Cardiac muscle cell (in vitro differentiated cells and primary cell): ENCODE results near the gene RUSF1. TPM values are rescaled to one million over a fixed set of nuclear protein-coding genes. Genes with fewer than 3 reads are reported as not detected.

ENCODE experiments used
- DNase-seq, 2 donors: peaks; one replicate each; pipeline versions ENCODE4 v3.0.0 to v3.0.0-alpha.2; 2010 to 2017; ENCODE audit warnings: low read depth in 1 of 2, low spot score in 1 of 2
- H3K27ac ChIP-seq: fragments of 200-600 bp; sonication (generic); 2 replicates; pipeline ENCODE4 v1.5.1; 2016
- H3K27me3 ChIP-seq: fragments of 200-600 bp; sonication (generic); 2 replicates; pipeline ENCODE4 v1.6.0; 2016; ENCODE audit warnings: control low read depth
- H3K36me3 ChIP-seq: fragments of 200-600 bp; sonication (generic); 2 replicates; pipeline ENCODE4 v1.5.1; 2016; ENCODE audit warnings: control low read depth
- H3K4me1 ChIP-seq: fragments of 200-600 bp; sonication (generic); 2 replicates; pipeline ENCODE4 v1.8.1; 2017; ENCODE audit warnings: low read depth, mild to moderate bottlenecking, mixed run types
- H3K4me3 ChIP-seq: fragments of 200-600 bp; sonication (generic); 2 replicates; pipeline ENCODE4 v1.5.1; 2016; ENCODE audit warnings: mild to moderate bottlenecking
- H3K9me3 ChIP-seq: fragments of 200-600 bp; sonication (generic); 2 replicates; pipeline ENCODE4 v1.5.1; 2017; ENCODE audit warnings: low read depth, mild to moderate bottlenecking, control low read depth
- polyA plus RNA-seq: library from polyadenylated mRNA; unstranded; fragments of >200 nt; fragmentation: Nextera tagmentation; extraction: Ambion mirVana; gene quantifications from 2 replicates; pipeline ENCODE4 v1.2.1, GENCODE V29; 2016
- total RNA-seq: library from RNA; depleted of rRNA; stranded (reverse); fragments of >200 nt; gene quantifications from 2 replicates; pipeline ENCODE4 v1.2.3, GENCODE V29; 2016
- TF ChIP-seq, protein P1 (sequence below): IDR thresholded peaks from 2 replicates; pipeline ENCODE4 v1.5.1; 2012; ENCODE audit warnings: low read depth, mild to moderate bottlenecking, low read length

RUSF1 gene
- total and polyA plus RNA-seq, 2 experiments from 2014 or later: 54.0 to 113 TPM

DNA sequence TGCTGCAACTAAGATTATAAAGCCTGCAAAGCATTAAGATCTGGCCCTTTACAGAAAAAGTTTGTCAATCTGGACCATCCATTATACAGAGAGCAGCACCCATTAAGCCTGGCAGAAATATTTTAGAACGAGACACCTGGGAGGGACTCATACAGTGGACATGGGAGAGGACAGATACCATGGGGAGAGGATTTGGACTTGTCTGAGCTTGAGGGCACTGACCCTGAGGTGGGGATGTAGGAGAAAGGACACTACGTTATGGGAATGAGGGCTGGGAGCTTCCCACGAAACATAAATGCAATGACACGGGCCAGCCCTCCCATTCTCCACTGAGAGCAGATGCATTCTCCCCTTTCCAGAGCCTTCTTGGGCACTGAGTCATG, 6.2 kb downstream of the RUSF1 start:
- TF ChIP-seq, protein P1, sequence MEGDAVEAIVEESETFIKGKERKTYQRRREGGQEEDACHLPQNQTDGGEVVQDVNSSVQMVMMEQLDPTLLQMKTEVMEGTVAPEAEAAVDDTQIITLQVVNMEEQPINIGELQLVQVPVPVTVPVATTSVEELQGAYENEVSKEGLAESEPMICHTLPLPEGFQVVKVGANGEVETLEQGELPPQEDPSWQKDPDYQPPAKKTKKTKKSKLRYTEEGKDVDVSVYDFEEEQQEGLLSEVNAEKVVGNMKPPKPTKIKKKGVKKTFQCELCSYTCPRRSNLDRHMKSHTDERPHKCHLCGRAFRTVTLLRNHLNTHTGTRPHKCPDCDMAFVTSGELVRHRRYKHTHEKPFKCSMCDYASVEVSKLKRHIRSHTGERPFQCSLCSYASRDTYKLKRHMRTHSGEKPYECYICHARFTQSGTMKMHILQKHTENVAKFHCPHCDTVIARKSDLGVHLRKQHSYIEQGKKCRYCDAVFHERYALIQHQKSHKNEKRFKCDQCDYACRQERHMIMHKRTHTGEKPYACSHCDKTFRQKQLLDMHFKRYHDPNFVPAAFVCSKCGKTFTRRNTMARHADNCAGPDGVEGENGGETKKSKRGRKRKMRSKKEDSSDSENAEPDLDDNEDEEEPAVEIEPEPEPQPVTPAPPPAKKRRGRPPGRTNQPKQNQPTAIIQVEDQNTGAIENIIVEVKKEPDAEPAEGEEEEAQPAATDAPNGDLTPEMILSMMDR: no peak
- H3K36me3 ChIP-seq: peaks cover 4% of the 10 kb centered on the region

DNA sequence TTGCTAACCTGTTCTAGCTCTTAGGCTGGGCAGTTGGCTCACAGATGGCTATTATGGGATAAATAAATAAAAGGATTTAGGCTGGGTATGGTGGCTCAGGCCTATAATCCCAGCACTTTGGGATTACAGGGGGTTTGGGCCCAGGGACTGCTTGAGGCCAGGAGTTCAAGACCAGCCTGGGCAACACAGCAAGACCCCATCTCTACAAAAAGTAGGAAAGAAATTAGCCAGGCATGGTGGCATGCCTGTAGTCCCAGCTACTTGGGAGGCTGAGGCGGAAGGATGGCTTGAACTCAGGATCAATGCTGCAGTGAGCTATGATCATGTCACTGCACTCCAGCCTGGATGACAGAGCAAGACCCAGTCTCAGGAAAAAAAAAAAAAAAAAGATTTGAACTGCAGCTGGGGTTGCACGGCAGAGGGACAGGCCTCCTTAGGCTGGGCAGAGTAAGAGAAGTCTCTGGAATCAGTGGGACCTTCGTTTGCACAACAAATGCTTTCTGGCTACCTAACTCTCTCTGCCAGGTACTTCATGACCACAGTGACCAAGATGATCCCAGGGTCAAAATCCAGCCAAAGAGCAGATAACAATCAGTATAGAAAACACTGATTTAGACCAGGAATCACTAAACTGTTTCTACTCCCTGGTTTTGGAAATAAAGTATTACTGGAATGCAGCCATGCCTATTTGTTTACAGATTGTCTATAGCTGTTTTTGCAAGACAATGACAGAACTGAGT, 6.8 kb downstream of the RUSF1 start:
- Histone ChIP-seq H3K4me3 (no peak overlapping the region), H3K27me3 (no peaks in the 10 kb centered on the region), H3K4me1 (no peaks in the 10 kb centered on the region), H3K36me3 (peaks cover 7% of the 10 kb centered on the region), H3K9me3 (no peaks in the 10 kb centered on the region), H3K27ac (no peak overlapping the region)
- DNase-seq: no peak
- TF ChIP-seq, protein P1: no peak

More for the DNA sequence above, 6.2 kb downstream of the RUSF1 start:
- Histone ChIP-seq H3K27me3 (no peaks in the 10 kb centered on the region), H3K4me3 (no peak overlapping the region), H3K27ac (no peak overlapping the region), H3K4me1 (peaks cover under 1% of the 10 kb centered on the region), H3K9me3 (no peaks in the 10 kb centered on the region)
- DNase-seq: no peak

DNA sequence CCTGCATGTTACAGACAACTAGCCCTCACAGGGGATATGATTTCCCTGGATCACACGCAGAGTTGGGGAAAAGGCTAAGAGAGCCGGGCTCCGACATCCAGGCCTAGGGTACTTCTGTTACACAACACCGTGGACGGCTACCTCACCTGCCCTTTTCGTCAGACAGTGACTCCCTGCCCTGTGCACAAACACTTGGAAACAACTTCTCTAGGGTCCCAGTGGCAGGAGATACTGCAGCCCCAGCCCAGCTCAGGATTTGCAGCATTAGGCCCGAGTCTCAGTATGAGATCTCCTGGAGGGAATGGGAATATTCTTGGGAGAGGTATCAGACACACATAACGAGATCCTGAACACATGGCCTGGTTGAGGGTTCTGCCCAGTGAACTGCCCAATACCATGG, 8.3 kb downstream of the RUSF1 start:
- Histone ChIP-seq H3K4me3 (no peak overlapping the region), H3K27me3 (no peaks in the 10 kb centered on the region), H3K4me1 (no peaks in the 10 kb centered on the region), H3K9me3 (no peaks in the 10 kb centered on the region), H3K27ac (no peak overlapping the region), H3K36me3 (peaks cover 7% of the 10 kb centered on the region)
- DNase-seq: no peak
- TF ChIP-seq, protein P1: no peak

DNA sequence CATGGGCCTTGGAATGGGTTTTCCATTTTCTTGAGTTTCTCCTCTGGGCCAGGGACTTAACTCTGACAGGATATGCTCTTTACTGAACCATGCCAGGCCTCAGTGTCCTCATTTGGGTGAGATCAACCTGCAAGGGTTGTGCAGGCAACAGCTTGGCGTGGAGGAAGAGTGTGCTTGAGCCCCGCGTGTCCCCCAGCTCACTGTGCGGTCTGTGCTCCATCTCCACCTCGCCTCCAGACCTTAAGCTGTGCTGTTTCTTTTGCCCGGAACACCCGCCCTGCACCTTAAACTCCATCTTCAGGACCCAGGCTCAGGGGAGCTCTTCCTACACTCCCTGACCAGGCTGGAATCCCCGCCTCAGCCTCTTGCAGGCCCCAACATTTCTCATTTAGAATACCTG, 9.7 kb downstream of the RUSF1 start:
- no peak for DNase-seq
- Histone ChIP-seq H3K4me3 (no peak overlapping the region), H3K4me1 (no peaks in the 10 kb centered on the region), H3K36me3 (peaks cover 7% of the 10 kb centered on the region), H3K9me3 (no peaks in the 10 kb centered on the region), H3K27ac (no peak overlapping the region), H3K27me3 (no peaks in the 10 kb centered on the region)
- TF ChIP-seq, protein P1: no peak

DNA sequence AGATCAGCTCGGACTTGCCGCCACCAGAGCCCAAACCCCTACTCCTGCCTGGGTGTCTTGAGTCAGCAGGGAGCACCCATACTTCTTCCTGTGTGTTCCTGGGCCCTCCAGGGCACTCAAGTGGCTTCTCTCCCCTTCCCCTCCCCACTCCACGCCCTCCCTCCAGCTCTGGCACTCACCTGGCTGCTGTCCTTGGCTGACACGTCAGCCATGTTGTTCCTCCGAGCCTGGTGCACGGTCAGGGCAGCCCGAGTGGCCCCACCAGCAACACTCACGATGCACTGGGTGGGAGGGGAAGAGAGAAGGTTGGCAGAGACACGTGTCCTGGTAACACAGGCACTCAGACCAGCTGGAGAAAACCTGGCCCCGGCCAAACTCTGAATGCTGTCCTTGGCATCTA, 11.5 kb downstream of the RUSF1 start:
- H3K9me3 ChIP-seq: no peaks in the 10 kb centered on the region
- DNase-seq: no peak
- H3K27me3 ChIP-seq: no peaks in the 10 kb centered on the region
- TF ChIP-seq, protein P1: no peak
- peaks cover 16% of the 10 kb centered on the region for H3K36me3 ChIP-seq
- no peak overlapping the region for H3K27ac ChIP-seq
- no peaks in the 10 kb centered on the region for H3K4me1 ChIP-seq
- H3K4me3 ChIP-seq: no peak overlapping the region
